ENCODE data around the gene PBX3. TPM values are rescaled to one million over a fixed set of nuclear protein-coding genes. Genes with fewer than 3 reads are reported as not detected.
A peak's percentile ranks its signal among the peaks of the same experiment; 100 is the strongest.

PBX3 gene
- 10 to 100 TPM in 1 of 4 donors, 1 to 10 TPM in 3; 2.5 to 14.4 (median 6.4) TPM for polyA plus RNA-seq
- long read RNA-seq, donor 1, partial matches to known transcripts: 5 of 5 reads
- long read RNA-seq, donor 1, other reads (novel, unspliced or antisense): 0 of 5 reads
- long read RNA-seq, donor 2, partial matches to known transcripts: 0 of 1 reads
- long read RNA-seq, donor 2, other reads (novel, unspliced or antisense): 0 of 1 reads
- long read RNA-seq, donor 3, partial matches to known transcripts: 0 of 1 reads
- long read RNA-seq, donor 3, other reads (novel, unspliced or antisense): 0 of 1 reads
- long read RNA-seq, donor 4, partial matches to known transcripts: 0 of 1 reads
- long read RNA-seq, donor 4, other reads (novel, unspliced or antisense): 0 of 1 reads
- long read RNA-seq, donor 5, partial matches to known transcripts: 0 of 2 reads
- long read RNA-seq, donor 5, other reads (novel, unspliced or antisense): 0 of 2 reads
- long read RNA-seq, donor 6, partial matches to known transcripts: 0 of 1 reads
- long read RNA-seq, donor 6, other reads (novel, unspliced or antisense): 0 of 1 reads
- long read RNA-seq, donor 7: 0 reads
- long read RNA-seq, donor 8: 0 reads
- long read RNA-seq, donor 9: 0 reads
- long read RNA-seq, donor 10, transcript PBX3-204 (9 exons, 2,775 nt): major isoform, 6 of 13 reads
- long read RNA-seq, donor 10, partial matches to known transcripts: 5 of 13 reads
- long read RNA-seq, donor 10, other reads (novel, unspliced or antisense): 0 of 13 reads

DNA sequence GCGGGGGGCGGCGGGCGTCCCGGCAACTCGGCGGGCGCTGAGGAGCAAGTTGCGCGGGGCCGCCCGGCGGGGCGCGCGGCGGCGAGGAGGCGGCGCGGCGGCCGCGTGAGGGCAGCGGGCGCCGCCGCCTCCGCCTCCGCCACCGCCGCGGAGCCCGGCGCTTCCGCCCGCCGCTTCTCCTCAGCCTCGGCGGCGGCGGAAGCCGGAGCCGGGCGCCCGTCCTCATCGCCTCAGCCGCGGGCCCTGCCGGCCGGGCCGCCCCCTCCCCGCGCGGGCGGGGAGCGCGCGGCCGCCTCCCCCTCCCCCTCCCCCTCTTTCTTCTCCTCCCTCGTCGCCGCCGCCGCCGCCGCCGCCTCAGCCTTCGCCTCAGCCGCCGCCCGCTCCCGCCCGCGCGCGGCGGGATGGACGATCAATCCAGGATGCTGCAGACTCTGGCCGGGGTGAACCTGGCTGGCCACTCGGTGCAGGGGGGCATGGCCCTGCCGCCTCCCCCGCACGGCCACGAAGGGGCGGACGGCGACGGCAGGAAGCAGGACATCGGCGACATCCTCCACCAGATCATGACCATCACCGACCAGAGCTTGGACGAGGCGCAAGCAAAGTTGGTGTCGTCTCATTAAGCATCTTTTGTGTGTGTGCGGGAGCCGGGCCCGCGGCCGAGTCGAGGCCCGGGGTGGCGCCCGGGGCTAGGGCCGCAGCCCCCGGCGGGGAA, at the start of gene PBX3:
Gene PBX3, plus strand, starts transcription at position 321 of the 712 bp plus-strand sequence.
- Histone ChIP-seq H3K36me3 (ENCODE audit: control insufficient read depth in 3 of 3, insufficient read depth in 2 of 3, low read depth in 1 of 3, low read length in 3 of 3) (no peaks in the 10 kb centered on the region), H3K4me1 (ENCODE audit: control insufficient read depth in 3 of 3, insufficient read depth in 2 of 3, low read depth in 1 of 3, low read length in 2 of 3) (peaks cover 3 to 8% (median 6%) of the 10 kb centered on the region in 3 donors), H3K27me3 (ENCODE audit: control insufficient read depth in 3 of 3, insufficient read depth in 3 of 3, low read length in 3 of 3) (peaks cover 0 to 25% (median 0%) of the 10 kb centered on the region in 3 donors), H3K4me3 (ENCODE audit: low read depth in 1 of 3, low read length in 3 of 3) (peak within 1 kb of the TSS; percentile 66 to 70 (median 68)), H3K9me3 (ENCODE audit: control insufficient read depth in 2 of 2, insufficient read depth in 1 of 2, low read depth in 1 of 2, low read length in 1 of 2) (no peaks in the 10 kb centered on the region), H3K27ac (ENCODE audit: low read depth in 1 of 3, low read length in 2 of 3) (peak within 1 kb of the TSS; percentile 70 to 84 (median 76))
- FAIRE-seq (no peak), DNase-seq (peak; percentile 49 to 76)
- 0 to 1% (median 0%) methylated on average over 35 to 107 of the region's 107 CpGs for WGBS, 3 donors

DNA sequence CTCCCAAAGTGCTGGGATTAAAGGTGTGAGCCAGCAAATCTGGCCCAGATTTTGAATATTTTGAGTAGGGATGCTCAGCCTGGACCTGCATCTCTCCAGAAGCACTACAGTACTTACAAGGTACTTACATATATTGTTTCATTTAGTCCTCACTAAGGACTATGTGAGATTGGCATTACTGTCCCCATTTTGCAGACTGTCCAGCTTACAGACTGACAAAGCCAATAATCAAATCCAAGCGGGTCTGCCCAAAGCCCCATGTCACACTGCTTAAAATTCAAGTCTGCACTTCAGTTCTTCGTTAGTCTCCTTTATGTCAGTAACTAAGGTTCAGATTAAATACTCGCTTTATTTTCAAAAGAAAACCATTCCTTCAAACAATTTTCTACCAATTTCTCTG, 47.3 kb upstream of the PBX3 start:
- Histone ChIP-seq H3K4me3 (ENCODE audit: low read depth in 1 of 3, low read length in 3 of 3) (no peak overlapping the region), H3K27ac (ENCODE audit: low read depth in 1 of 3, low read length in 2 of 3) (no peak overlapping the region)

DNA sequence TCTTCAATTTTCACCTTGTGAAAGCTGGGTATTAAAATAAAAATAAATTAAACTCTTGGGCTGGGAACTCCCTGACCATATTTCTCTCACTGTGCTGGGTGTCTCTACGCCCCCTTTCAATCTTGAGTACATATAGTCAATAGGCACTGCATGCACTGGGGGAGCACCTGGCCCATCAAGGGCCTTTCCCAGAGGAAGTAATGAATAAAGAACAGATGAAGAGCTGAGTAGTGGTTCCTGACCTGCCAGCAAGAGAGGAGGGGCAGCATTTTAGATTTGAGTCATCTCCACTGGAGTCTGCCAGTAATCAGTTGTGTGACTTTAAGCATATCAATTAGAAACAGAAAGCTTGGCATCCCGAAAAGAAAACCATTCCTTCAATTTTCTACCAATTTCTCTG, 46.4 kb upstream of the PBX3 start:
- WGBS, 3 donors: 71 to 85% (median 81%) methylated on average over 2 of the region's 2 CpGs
- H3K4me1 ChIP-seq (ENCODE audit: control insufficient read depth in 3 of 3, insufficient read depth in 2 of 3, low read depth in 1 of 3, low read length in 2 of 3): peaks cover 0 to 3% (median 0%) of the 10 kb centered on the region in 3 donors
- no peaks in the 10 kb centered on the region for H3K27me3 ChIP-seq (ENCODE audit: control insufficient read depth in 3 of 3, insufficient read depth in 3 of 3, low read length in 3 of 3)
- H3K4me3 ChIP-seq (ENCODE audit: low read depth in 1 of 3, low read length in 3 of 3): no peak overlapping the region
- H3K36me3 ChIP-seq (ENCODE audit: control insufficient read depth in 3 of 3, insufficient read depth in 2 of 3, low read depth in 1 of 3, low read length in 3 of 3): no peaks in the 10 kb centered on the region
- no peaks in the 10 kb centered on the region for H3K9me3 ChIP-seq (ENCODE audit: control insufficient read depth in 2 of 2, insufficient read depth in 1 of 2, low read depth in 1 of 2, low read length in 1 of 2)
- DNase-seq (no peak), FAIRE-seq (no peak)
- H3K27ac ChIP-seq (ENCODE audit: low read depth in 1 of 3, low read length in 2 of 3): no peak overlapping the region

More for the DNA sequence above, 47.3 kb upstream of the PBX3 start:
- WGBS, 3 donors: 77 to 99% (median 92%) methylated on average over 3 of the region's 3 CpGs
- DNase-seq (no peak), FAIRE-seq (no peak)
- Histone ChIP-seq H3K9me3 (ENCODE audit: control insufficient read depth in 2 of 2, insufficient read depth in 1 of 2, low read depth in 1 of 2, low read length in 1 of 2) (no peaks in the 10 kb centered on the region), H3K4me1 (ENCODE audit: control insufficient read depth in 3 of 3, insufficient read depth in 2 of 3, low read depth in 1 of 3, low read length in 2 of 3) (peaks cover 0 to 3% (median 0%) of the 10 kb centered on the region in 3 donors), H3K36me3 (ENCODE audit: control insufficient read depth in 3 of 3, insufficient read depth in 2 of 3, low read depth in 1 of 3, low read length in 3 of 3) (no peaks in the 10 kb centered on the region), H3K27me3 (ENCODE audit: control insufficient read depth in 3 of 3, insufficient read depth in 3 of 3, low read length in 3 of 3) (no peaks in the 10 kb centered on the region)

DNA sequence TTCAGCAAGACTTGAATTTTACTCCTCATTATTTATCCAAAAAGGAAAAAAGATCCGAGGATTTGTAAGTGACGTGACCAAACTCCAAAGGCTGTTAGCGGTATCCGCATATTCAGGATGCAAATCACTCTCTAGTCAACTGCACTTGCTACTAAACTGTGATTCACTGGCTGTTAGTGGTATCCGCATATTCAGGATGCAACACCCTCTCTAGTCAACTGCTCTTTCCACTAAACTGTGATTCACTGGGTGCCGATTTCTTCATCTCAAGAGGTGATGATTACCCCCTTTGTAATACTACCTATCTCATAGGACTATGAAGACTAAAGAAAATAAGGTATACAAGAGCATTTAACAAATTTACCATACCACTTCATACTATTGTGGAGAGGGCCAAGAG, 45.8 kb upstream of the PBX3 start:
- FAIRE-seq: no peak

DNA sequence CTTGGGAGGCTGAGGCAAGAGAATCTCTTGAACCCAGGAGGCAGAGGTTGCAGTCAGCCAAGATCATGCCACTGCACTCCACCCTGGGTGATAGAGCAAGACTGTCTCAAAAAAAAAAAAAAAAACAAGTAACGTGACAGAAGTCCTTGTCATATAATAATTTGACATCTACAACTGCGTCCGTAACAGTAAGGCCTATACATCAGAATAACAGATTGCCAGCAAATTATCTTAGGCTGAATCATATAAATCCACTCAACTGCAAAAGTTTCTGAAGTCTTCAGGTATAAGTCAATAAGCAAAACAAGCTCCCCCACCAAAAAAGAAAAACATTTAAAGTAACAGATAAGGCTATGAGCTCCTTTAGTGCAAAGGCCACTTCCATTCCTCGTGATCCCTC, 43.5 kb upstream of the PBX3 start:
- no peak for DNase-seq
- Histone ChIP-seq H3K9me3 (ENCODE audit: control insufficient read depth in 2 of 2, insufficient read depth in 1 of 2, low read depth in 1 of 2, low read length in 1 of 2) (no peaks in the 10 kb centered on the region), H3K27ac (ENCODE audit: low read depth in 1 of 3, low read length in 2 of 3) (no peak overlapping the region), H3K27me3 (ENCODE audit: control insufficient read depth in 3 of 3, insufficient read depth in 3 of 3, low read length in 3 of 3) (no peaks in the 10 kb centered on the region), H3K4me1 (ENCODE audit: control insufficient read depth in 3 of 3, insufficient read depth in 2 of 3, low read depth in 1 of 3, low read length in 2 of 3) (peaks cover 0 to 8% (median 6%) of the 10 kb centered on the region in 3 donors), H3K4me3 (ENCODE audit: low read depth in 1 of 3, low read length in 3 of 3) (no peak overlapping the region), H3K36me3 (ENCODE audit: control insufficient read depth in 3 of 3, insufficient read depth in 2 of 3, low read depth in 1 of 3, low read length in 3 of 3) (no peaks in the 10 kb centered on the region)
- no peak for FAIRE-seq
- 76 to 86% (median 80%) methylated on average over 4 of the region's 4 CpGs for WGBS, 3 donors

More for the DNA sequence above, 45.8 kb upstream of the PBX3 start:
- Histone ChIP-seq H3K27me3 (ENCODE audit: control insufficient read depth in 3 of 3, insufficient read depth in 3 of 3, low read length in 3 of 3) (no peaks in the 10 kb centered on the region), H3K9me3 (ENCODE audit: control insufficient read depth in 2 of 2, insufficient read depth in 1 of 2, low read depth in 1 of 2, low read length in 1 of 2) (no peaks in the 10 kb centered on the region), H3K27ac (ENCODE audit: low read depth in 1 of 3, low read length in 2 of 3) (no peak overlapping the region), H3K4me1 (ENCODE audit: control insufficient read depth in 3 of 3, insufficient read depth in 2 of 3, low read depth in 1 of 3, low read length in 2 of 3) (peaks cover 0 to 8% (median 2%) of the 10 kb centered on the region in 3 donors), H3K36me3 (ENCODE audit: control insufficient read depth in 3 of 3, insufficient read depth in 2 of 3, low read depth in 1 of 3, low read length in 3 of 3) (no peaks in the 10 kb centered on the region), H3K4me3 (ENCODE audit: low read depth in 1 of 3, low read length in 3 of 3) (no peak overlapping the region)
- DNase-seq: no peak
- WGBS, 3 donors: 82 to 95% (median 90%) methylated on average over 6 of the region's 6 CpGs

DNA sequence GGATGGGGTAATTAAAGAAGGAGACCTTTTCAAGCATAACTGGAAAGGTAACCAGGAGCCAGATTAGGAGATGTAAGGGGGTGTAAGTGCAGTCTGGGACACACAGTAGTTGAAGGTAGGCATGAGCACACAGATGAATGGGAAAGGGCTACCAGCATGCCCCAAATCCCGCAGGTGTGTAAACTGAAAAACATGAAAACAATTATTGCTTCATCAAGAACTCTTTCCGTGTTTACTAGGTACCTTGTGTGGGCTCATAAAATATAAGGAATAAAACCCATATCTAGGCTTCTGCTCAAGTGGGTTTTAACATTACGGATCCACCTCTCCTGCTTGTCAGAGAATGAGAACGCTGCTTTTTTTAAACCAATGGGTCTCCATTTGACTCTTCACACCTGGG, 41.3 kb upstream of the PBX3 start:
- H3K27me3 ChIP-seq (ENCODE audit: control insufficient read depth in 3 of 3, insufficient read depth in 3 of 3, low read length in 3 of 3): no peaks in the 10 kb centered on the region
- H3K4me3 ChIP-seq (ENCODE audit: low read depth in 1 of 3, low read length in 3 of 3): peak overlapping the region in 2 of 3 donors; percentile 64 to 96
- H3K4me1 ChIP-seq (ENCODE audit: control insufficient read depth in 3 of 3, insufficient read depth in 2 of 3, low read depth in 1 of 3, low read length in 2 of 3): peaks cover 0 to 6% (median 5%) of the 10 kb centered on the region in 3 donors
- no peak overlapping the region for H3K27ac ChIP-seq (ENCODE audit: low read depth in 1 of 3, low read length in 2 of 3)
- no peaks in the 10 kb centered on the region for H3K9me3 ChIP-seq (ENCODE audit: control insufficient read depth in 2 of 2, insufficient read depth in 1 of 2, low read depth in 1 of 2, low read length in 1 of 2)
- 69 to 84% (median 79%) methylated on average over 4 of the region's 4 CpGs for WGBS, 3 donors
- no peak for DNase-seq
- no peak for FAIRE-seq
- H3K36me3 ChIP-seq (ENCODE audit: control insufficient read depth in 3 of 3, insufficient read depth in 2 of 3, low read depth in 1 of 3, low read length in 3 of 3): no peaks in the 10 kb centered on the region

DNA sequence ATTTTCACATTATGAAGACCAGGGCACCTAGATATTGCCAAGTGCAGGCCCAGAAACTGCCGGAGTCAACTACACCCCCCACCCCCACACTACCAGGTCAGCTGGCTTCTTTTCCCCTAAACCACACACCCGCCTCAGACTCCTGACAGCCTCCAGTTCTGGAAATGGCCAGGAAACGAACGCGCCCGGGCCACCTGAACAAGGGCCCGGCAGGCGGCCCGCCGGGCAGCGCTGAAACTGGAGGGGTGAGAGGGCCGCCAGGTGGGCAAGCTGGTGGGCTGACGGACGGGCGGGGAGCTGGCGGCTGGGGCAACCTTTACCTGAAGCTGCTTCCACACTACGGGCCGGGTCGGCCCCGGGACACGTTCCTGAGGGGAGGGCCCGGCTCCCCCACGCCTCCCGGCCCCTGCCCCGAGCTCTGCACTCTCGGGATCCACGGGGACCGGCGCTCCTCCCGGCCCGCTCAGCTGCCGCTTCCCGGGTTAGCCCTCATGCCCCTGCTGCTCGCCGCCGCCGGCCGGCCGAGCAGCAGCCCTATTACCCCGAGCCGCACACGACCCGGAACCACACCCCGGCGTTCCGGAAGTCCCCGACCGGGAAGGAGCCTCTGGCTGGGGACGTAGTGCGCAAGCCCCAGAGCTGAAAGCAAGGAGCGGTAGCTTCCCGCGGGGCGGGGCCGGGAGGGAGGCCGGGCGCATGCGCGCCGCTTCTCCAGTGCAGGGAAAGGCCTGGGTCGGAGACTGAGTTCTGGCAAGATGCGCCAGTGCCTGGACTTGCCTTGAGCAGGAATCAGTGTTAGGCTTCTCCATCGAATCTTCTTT, 40.3 kb upstream of the PBX3 start, which contains the start of gene MAPKAP1:
Gene MAPKAP1, minus strand, starts transcription at position 558 of the 821 bp plus-strand sequence. CDS start 34,634 bp downstream, outside the sequence.
- no peak for FAIRE-seq
- no peaks in the 10 kb centered on the region for H3K36me3 ChIP-seq (ENCODE audit: control insufficient read depth in 3 of 3, insufficient read depth in 2 of 3, low read depth in 1 of 3, low read length in 3 of 3)
- no peaks in the 10 kb centered on the region for H3K9me3 ChIP-seq (ENCODE audit: control insufficient read depth in 2 of 2, insufficient read depth in 1 of 2, low read depth in 1 of 2, low read length in 1 of 2)
- H3K4me1 ChIP-seq (ENCODE audit: control insufficient read depth in 3 of 3, insufficient read depth in 2 of 3, low read depth in 1 of 3, low read length in 2 of 3): peaks cover 0 to 6% (median 5%) of the 10 kb centered on the region in 3 donors
- peak; percentile 97 for DNase-seq
- H3K4me3 ChIP-seq (ENCODE audit: low read depth in 1 of 3, low read length in 3 of 3): peak within 1 kb of the TSS; percentile 64 to 96 (median 91)
- peak within 1 kb of the TSS; percentile 52 to 78 (median 60) for H3K27ac ChIP-seq (ENCODE audit: low read depth in 1 of 3, low read length in 2 of 3)
- no peaks in the 10 kb centered on the region for H3K27me3 ChIP-seq (ENCODE audit: control insufficient read depth in 3 of 3, insufficient read depth in 3 of 3, low read length in 3 of 3)
- WGBS, 3 donors: 0 to 1% (median 0%) methylated on average over 52 to 63 of the region's 63 CpGs

All from small intestine (tissue), 16 donors.